Bronchial smooth muscle cell (primary cell): ENCODE results near the gene GPC2. TPM values are rescaled to one million over a fixed set of nuclear protein-coding genes. Genes with fewer than 3 reads are reported as not detected.

ENCODE experiments used
- total RNA-seq: library from RNA; depleted of rRNA; stranded (reverse); fragments of >200 nt; gene quantifications from 2 replicates; pipeline ENCODE4 v1.2.1, GENCODE V29; 2014

Gene GPC2, protein sequence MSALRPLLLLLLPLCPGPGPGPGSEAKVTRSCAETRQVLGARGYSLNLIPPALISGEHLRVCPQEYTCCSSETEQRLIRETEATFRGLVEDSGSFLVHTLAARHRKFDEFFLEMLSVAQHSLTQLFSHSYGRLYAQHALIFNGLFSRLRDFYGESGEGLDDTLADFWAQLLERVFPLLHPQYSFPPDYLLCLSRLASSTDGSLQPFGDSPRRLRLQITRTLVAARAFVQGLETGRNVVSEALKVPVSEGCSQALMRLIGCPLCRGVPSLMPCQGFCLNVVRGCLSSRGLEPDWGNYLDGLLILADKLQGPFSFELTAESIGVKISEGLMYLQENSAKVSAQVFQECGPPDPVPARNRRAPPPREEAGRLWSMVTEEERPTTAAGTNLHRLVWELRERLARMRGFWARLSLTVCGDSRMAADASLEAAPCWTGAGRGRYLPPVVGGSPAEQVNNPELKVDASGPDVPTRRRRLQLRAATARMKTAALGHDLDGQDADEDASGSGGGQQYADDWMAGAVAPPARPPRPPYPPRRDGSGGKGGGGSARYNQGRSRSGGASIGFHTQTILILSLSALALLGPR
- 0.95 and 1.5 TPM in 2 replicates for total RNA-seq

DNA sequence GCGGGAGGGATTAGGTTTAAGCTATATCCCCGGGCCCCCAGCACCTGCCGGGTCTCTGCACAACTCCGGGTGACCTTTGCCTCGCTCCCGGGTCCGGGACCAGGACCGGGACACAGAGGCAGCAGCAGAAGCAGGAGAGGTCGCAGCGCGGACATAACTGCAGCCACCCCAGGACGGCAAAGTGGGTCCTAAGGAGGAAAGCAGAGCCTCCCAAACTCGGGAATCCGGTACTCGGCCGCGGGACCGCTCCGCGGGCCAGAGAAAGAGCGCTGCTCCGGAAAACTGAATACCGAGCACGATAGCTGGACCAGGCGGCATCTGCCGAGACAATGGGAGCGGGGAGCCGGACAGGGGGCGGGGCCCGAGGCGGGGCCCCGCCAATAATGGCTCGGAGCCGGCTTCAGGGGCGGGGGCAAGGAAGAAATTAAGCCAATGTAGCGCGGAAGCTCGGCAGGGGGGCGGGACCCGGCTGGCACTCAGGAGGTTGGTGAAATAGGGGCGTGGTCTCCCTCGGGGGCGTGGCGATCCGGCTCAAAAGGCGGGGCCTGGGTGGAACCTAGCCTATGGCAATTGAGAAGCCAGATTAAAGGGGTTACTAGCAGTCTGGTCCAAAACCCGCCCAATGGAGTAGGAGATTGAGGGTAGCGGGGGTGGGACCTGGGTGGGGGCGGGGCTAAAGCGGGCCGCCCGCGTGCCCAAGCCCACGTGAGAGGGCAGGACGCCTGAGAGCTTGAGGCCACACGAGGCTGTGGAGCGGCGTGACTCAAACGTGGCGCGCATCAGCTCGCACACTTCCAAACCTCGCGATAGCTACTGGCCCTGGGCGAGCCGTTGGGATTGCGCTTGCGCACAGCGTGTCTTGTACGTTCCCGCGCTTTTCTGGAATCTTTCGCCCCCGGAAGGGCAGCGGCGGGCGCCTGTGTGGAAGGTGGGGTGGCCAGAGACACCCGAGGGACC is at the start of gene GPC2, which contains the start of gene STAG3:
Gene GPC2, minus strand, starts transcription at position 337 of the 957 bp plus-strand sequence. Its CDS starts 182 bp downstream, at position 155.
Gene STAG3, plus strand, starts transcription at position 874 of the 957 bp plus-strand sequence. CDS start 2,639 bp downstream, outside the sequence.

DNA sequence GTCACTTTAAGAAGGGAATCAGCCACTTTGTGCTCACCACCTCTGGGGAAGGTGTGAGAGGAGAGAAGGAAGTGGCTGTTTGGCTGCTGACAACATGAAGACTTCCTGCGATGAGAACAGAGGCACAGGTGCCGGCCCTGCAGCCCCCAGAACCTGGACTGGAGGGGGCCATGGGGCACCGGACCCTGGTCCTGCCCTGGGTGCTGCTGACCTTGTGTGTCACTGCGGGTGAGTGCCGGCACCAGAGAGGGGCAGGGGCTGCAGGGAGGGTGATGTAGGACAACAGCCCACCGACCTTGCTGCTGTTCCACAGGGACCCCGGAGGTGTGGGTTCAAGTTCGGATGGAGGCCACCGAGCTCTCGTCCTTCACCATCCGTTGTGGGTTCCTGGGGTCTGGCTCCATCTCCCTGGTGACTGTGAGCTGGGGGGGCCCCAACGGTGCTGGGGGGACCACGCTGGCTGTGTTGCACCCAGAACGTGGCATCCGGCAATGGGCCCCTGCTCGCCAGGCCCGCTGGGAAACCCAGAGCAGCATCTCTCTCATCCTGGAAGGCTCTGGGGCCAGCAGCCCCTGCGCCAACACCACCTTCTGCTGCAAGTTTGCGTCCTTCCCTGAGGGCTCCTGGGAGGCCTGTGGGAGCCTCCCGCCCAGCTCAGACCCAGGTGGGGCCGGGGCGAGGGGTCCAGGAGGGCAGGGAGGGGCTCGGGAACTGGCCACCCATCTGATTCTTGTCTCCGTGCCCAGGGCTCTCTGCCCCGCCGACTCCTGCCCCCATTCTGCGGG is 42.8 kb upstream of the GPC2 start, which contains the start of gene PVRIG:
Gene PVRIG, plus strand, starts transcription at position 149 of the 785 bp plus-strand sequence. Its CDS starts 22 bp downstream, at position 171.

DNA sequence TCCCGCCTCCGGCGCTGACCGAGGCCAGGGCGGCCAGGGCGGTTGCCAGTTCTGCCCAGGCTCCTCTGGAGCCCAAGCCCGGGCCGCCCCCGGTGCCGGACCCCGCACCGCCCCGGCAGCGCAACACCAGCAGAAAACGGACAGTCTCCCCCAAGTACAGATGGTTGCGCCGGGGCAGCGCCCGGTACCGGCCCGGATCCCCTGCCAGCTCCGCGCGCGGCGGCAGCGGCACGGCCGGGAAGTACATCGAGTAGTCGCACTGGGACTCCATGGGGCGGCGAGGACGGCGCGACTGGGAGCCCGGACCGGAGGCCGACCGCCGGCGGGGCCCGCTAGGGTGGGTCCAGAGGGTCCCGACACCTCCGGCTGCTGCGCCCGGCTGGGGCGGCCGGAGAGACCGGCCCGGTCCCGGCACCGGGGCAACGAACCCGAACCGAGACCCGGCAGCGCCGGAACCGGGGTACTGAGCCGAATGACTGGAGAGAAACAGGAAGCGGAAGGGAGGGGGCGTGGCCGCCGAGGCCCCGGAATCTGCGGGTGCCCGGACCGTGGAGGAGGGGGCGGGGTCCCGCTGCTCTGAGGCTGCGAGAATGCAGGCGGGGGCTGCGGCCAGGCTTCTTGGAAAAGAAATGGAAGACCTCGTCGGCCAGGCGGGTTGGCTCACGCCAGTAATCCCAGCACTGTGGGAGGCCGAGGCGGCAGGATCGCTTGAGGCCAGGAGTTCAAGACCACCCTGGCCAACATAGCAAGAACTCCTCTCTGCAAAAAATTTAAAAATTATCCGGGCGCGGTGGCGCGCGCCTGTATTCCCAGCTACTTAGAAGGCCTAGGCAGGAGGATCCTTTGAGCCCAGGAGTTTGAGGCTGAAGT is 18.7 kb downstream of the GPC2 start, which contains the start of gene TRAPPC14:
Gene TRAPPC14, minus strand, starts transcription at position 495 of the 870 bp plus-strand sequence. Its CDS starts 224 bp downstream, at position 271.

DNA sequence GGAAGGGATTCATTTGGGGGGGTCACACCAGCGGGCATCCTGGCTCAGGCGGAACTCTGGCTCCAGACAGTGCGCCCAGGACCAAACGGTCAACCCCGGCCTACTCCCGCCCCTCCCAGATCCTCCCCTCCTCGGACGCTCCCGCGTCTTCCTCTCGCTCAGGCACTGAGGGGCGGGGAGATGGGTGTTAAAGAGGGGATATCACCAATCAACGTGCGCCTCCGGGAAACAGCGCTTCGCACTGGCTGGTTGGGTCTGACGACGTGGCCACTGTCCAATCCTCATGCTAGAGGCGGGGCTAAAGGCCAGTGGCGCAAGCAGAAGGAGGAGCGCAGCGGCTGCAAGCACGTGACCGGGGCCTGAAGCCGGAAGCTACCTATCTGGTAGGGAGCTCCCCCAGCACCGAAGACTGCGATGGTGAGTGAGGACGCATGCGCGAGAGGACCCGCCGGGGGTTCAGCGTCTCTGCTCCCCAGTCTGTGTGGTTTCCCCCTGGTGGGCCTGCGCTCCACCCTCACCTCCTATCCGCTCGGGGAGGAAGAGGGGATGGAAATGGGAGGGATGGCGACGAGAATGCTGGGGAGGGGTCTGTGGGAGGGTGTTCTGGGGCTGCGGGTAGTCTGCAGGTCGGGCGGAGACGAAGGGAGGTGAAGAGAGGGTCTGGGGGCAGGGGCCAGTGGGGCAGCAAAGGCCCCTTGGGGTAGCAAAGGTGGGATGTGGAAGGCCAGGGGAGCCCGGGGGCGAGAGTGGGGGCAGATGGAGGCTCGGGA is 28.4 kb downstream of the GPC2 start, which contains the start of gene LAMTOR4:
Gene LAMTOR4, plus strand, starts transcription at position 360 of the 770 bp plus-strand sequence. Its CDS starts 55 bp downstream, at position 415.

DNA sequence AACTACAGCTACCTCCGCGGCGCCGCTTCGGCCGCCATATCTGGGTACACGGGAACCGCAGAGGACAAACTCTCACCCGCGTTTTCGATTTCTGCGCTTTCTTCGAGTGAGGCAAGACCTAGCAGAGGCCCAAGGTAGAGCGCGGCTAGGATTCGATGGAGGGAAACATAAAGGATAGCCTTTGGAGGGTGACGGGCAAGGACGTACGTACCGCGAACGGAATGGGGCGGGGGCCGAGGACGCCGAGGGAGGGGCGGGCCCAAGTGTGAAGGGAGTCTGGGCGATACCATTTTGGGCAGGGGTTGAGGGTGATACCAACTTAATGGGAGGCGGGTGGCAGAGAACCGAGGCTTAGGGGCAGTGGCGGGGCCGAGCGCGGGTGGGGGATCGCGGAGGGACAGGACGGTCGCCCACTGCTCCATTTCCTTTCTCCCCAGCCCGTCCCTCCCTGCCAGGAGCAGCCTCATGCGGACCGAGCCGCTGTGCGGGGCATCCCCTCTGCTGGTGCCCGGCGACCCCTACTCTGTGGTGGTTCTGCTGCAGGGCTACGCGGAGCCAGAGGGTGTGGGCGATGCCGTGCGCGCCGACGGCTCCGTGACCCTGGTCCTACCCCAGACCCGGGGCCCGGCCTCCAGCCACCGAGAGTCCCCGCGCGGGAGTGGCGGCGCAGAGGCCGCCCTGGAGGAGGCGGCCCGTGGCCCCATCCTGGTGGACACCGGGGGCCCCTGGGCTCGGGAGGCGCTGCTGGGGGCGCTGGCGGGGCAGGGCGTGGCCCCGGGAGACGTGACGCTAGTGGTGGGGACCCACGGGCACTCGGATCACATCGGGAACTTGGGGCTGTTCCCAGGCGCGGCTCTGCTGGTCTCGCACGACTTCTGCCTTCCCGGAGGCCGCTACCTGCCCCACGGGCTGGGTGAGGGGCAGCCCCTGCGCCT is 50.0 kb downstream of the GPC2 start, which contains the start of gene MBLAC1:
Gene MBLAC1, plus strand, starts transcription at position 37 of the 935 bp plus-strand sequence. Its CDS starts 429 bp downstream, at position 466.

Other genes starting within 250 kb of the GPC2 start
- not detected in 2 replicates for gene GJC3, start 247.8 kb downstream of the GPC2 start, total RNA-seq
- not detected in 2 replicates for gene AZGP1, start 201.3 kb downstream of the GPC2 start, total RNA-seq
- 35.5 and 51.7 TPM in 2 replicates for gene ZKSCAN1, start 161.8 kb downstream of the GPC2 start, total RNA-seq
- gene ZSCAN21, start 127.6 kb downstream of the GPC2 start, total RNA-seq, result 8.8 and 10.2 TPM in 2 replicates
- 22.9 and 25.6 TPM in 2 replicates for gene ZNF3, start 95.7 kb downstream of the GPC2 start, total RNA-seq
- 82.7 and 117 TPM in 2 replicates for gene COPS6, start 88.4 kb downstream of the GPC2 start, total RNA-seq
- 24.1 and 28.4 TPM in 2 replicates for gene MCM7, start 76.0 kb downstream of the GPC2 start, total RNA-seq
- gene AP4M1, start 75.7 kb downstream of the GPC2 start, total RNA-seq, result 28.9 and 29.3 TPM in 2 replicates
- 17.9 and 23.8 TPM in 2 replicates for gene TAF6, start 58.0 kb downstream of the GPC2 start, total RNA-seq
- 44.4 and 75.6 TPM in 2 replicates for gene CNPY4, start 57.7 kb downstream of the GPC2 start, total RNA-seq
- gene MBLAC1, start 50.4 kb downstream of the GPC2 start, total RNA-seq, result 1.8 and 4.7 TPM in 2 replicates
- 128 and 148 TPM in 2 replicates for gene LAMTOR4, start 28.5 kb downstream of the GPC2 start, total RNA-seq
- 4.4 and 5.9 TPM in 2 replicates for gene TRAPPC14, start 18.7 kb downstream of the GPC2 start, total RNA-seq
- gene GAL3ST4, start 8.8 kb downstream of the GPC2 start, total RNA-seq, result 2.8 and 5.4 TPM in 2 replicates
- gene STAG3, start 537 bp upstream of the GPC2 start, total RNA-seq, result 0.32 and 0.69 TPM in 2 replicates
- not detected in 2 replicates for gene PVRIG, start 42.6 kb upstream of the GPC2 start, total RNA-seq
- gene SPDYE3, start 130.3 kb upstream of the GPC2 start, total RNA-seq, result not detected in 2 replicates
- gene PILRB, start 180.7 kb upstream of the GPC2 start, total RNA-seq, result 5.0 and 5.4 TPM in 2 replicates
- gene PILRA, start 196.1 kb upstream of the GPC2 start, total RNA-seq, result 0.26 and 0.32 TPM in 2 replicates